WI38 (cell line): Measurements from ENCODE around the gene ERH.
"Not testable (repeated sequence)": the region's sequence is repeated elsewhere in the genome, so short reads cannot be mapped to it uniquely, and the experiment has no call there.

ENCODE experiments used
- H3K4me3 ChIP-seq: 2 replicates; pipeline ENCODE4 v1.5.1; 2011; ENCODE audit warnings: low read depth, mild to moderate bottlenecking, control low read depth, low read length
- CTCF ChIP-seq: IDR thresholded peaks from 2 replicates; pipeline ENCODE4 v1.5.1; 2012; ENCODE audit warnings: low read depth, mild to moderate bottlenecking, control low read depth, low read length

Gene ERH

GRCh38 chr14:69398818-69399210, 715 bp upstream of the ERH start:
- no peak for TF ChIP-seq CTCF
- peak overlapping the region; percentile 93 for H3K4me3 ChIP-seq

- no peak overlapping the region for H3K4me3 ChIP-seq
- no peak for TF ChIP-seq CTCF
Measured at GRCh38 chr14:69395929-69396328, 2.2 kb downstream of the ERH start.

GRCh38 chr14:69392481-69392880, 5.6 kb downstream of the ERH start:
- H3K4me3 ChIP-seq: no peak overlapping the region
- no peak for TF ChIP-seq CTCF

- H3K4me3 ChIP-seq: not testable (repeated sequence)
Measured at GRCh38 chr14:69391400-69391799, 6.7 kb downstream of the ERH start.

GRCh38 chr14:69387311-69387710, 10.8 kb downstream of the ERH start:
- TF ChIP-seq CTCF: no peak
- no peak overlapping the region for H3K4me3 ChIP-seq

GRCh38 chr14:69378274-69378673, 19.8 kb downstream of the ERH start:
- TF ChIP-seq CTCF: no peak
- no peak overlapping the region for H3K4me3 ChIP-seq

- no peak for TF ChIP-seq CTCF
- H3K4me3 ChIP-seq: no peak overlapping the region
Measured at GRCh38 chr14:69376439-69376838, 21.7 kb downstream of the ERH start.

GRCh38 chr14:69375722-69376121, 22.4 kb downstream of the ERH start:
- TF ChIP-seq CTCF: no peak
- H3K4me3 ChIP-seq: no peak overlapping the region
